ENCODE results near the gene FABP1.

The FABP1 gene

DNA sequence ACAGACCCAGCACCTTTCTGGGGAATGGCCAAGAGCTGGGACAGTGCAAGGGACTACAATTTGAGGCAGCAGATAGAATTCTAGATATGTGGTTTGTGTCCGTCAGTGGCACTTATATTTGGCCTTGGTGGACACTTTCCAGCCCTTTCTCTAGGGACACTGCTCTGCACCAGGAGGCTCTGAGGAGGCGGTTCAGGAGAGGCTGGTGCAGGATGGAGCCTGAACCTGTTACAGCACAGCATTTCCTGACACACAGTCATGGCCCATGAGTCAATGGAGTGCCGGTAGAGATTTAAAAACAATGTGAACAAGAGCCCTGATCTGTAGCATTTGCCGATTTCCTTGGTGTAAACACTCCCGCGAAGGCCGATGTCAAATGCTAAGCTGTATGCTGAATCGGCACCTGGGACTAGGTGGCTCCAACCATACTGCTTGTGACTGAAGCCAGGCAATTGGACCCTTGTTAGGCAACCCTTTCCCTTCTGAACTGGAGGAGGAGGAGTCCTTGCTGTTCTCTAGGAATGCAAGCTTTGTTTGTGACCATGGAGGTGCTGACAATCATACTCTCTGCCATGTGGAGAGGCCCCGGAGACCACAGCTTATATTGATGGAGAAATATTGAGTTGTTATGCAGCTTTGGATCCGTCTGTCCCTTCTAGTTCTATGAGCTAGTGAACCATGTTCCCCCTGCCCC is 11.9 kb downstream of the FABP1 start:
- DNase-seq (ENCODE audit: low read depth in 2 of 2): no peak

GRCh38 chr2:88114889-88115288 is 13.0 kb downstream of the FABP1 start:
- DNase-seq (ENCODE audit: low read depth in 2 of 2): no peak

DNA sequence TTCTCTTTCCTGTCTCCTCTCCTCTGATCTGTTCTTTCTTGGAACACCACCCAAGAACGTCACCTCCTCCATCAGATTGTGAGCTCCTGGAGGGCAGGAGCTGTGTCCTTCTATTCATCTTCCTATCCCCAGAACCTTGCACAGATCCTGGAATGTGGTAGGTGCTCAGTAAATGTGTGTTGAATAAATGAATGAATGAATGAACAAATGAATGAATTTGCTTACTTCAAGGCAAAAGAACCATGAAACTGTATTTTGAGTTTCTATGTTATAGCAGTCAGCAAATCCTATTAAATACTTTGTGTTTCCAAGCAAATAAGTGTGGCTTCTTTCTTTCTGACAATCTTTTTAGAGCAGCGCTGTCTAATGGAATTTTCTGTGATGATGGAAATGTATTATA is 14.8 kb downstream of the FABP1 start:
- DNase-seq (ENCODE audit: low read depth in 2 of 2): no peak

GRCh38 chr2:88110830-88111229 is 17.0 kb downstream of the FABP1 start:
- no peak for DNase-seq (ENCODE audit: low read depth in 2 of 2)

DNA sequence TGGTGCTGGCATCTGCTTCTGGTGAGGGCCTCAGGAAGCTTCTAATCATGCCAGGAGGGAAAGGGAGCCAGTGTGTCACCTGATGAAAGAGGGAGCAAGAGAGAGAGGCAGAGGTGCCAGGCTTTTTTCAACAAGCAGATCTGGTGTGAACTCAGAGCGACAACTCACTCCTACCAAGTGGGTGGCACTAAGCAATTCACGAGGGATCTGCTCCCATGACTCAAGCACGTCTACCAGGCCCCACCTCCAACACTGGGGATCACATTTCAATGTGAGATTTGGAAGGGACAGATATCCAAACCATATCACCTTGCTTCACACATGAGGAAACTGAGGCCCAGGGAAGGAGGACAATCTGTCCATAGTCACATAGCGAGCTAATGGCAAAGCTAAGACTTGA is 19.1 kb downstream of the FABP1 start:
- no peak for DNase-seq (ENCODE audit: low read depth in 2 of 2)

GRCh38 chr2:88100489-88100858 is 27.4 kb downstream of the FABP1 start:
- DNase-seq (ENCODE audit: low read depth in 2 of 2): no peak

GRCh38 chr2:88099798-88100488 is 27.9 kb downstream of the FABP1 start:
- no peak for DNase-seq (ENCODE audit: low read depth in 2 of 2)

DNA sequence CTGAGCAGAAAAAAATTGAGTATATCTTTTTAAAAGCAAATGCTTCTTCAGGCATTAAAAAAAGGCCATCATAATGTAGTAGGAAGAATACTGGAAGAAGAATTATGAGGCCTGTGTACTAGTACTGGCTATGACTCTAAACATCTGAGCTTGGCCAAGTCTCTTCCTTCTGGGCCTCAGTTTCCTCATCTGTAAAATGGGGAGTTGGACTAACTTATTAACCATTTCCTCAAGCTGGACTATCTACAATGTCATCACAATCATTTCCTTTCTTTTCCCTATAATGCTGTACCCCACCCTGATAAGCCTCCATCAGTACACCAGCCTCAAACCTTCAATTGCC is 29.3 kb downstream of the FABP1 start:
- DNase-seq (ENCODE audit: low read depth in 2 of 2): no peak

DNA sequence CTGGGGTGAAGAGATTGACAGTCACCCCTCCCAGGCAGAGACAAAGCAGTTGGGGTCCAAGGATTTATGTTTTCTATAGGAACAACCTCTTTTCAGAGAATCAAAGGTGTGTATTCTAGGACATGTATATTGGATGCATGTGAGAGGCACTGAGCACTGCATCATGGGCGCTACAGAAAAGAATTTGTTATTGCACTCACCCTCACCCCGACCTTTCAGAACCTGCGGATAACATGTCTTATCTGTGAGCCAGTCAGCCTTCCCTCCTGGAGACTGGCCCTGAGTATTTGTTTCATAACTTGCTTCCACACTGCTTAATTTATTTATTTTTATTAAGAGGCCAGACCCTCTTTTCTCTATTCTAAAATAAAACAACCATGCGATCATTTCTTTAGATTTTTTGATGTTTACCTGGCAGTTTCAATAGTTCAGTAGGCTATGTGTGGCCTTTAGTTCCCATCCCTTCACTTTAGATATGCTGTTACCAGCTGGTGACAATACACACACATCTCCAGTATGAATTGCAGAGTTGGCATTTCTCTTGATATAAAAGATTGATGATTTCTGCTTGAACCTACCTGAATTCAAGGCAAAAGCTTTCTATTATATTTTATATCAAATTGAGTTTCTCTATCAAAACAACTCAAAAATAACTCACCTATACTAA is 29.8 kb downstream of the FABP1 start:
- no peak for DNase-seq (ENCODE audit: low read depth in 2 of 2)

- DNase-seq (ENCODE audit: low read depth in 2 of 2): no peak
Measured at GRCh38 chr2:88097192-88097591, 30.7 kb downstream of the FABP1 start.

GRCh38 chr2:88096708-88097107 is 31.2 kb downstream of the FABP1 start:
- no peak for DNase-seq (ENCODE audit: low read depth in 2 of 2)

DNA sequence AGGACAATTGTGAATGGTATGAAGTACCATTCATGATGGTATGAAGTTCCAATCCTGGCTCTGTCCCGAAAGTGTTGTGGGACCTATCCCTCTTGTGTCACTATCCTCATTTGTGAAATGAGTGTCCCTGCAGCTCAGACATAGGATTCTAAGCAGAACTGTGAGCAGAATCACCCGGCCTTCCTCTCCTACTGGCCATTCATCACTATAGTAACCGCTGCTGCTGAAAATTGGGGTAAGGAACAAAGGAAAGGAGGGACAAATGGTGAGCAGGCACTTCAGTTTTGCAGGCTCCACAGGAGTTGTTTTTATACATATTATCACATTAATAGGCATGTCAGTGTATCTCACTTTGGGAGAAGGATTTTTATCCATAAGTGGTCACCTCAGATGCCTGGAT is 32.8 kb downstream of the FABP1 start:
- no peak for DNase-seq (ENCODE audit: low read depth in 2 of 2)

DNA sequence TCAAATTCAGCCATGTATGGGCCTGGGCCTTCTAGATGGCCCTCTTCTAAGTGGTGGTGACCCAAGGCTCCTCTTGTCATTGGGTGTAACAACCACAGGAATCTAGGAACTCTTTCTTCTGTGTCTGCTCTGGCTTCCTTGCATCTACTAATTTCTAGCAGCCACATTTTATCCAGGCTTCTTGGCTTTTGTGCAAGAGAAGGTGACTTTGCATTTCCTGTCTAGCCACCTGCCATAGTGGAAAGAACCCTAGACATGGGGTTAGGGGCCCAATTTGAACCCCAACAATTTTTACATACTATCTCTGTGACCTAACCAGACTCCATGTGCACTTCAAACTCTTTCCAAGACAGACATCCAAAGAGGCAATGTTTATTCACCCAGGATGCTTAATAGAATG is 35.1 kb downstream of the FABP1 start:
- DNase-seq (ENCODE audit: low read depth in 2 of 2): no peak

GRCh38 chr2:88091943-88092342 is 35.9 kb downstream of the FABP1 start:
- no peak for DNase-seq (ENCODE audit: low read depth in 2 of 2)

DNA sequence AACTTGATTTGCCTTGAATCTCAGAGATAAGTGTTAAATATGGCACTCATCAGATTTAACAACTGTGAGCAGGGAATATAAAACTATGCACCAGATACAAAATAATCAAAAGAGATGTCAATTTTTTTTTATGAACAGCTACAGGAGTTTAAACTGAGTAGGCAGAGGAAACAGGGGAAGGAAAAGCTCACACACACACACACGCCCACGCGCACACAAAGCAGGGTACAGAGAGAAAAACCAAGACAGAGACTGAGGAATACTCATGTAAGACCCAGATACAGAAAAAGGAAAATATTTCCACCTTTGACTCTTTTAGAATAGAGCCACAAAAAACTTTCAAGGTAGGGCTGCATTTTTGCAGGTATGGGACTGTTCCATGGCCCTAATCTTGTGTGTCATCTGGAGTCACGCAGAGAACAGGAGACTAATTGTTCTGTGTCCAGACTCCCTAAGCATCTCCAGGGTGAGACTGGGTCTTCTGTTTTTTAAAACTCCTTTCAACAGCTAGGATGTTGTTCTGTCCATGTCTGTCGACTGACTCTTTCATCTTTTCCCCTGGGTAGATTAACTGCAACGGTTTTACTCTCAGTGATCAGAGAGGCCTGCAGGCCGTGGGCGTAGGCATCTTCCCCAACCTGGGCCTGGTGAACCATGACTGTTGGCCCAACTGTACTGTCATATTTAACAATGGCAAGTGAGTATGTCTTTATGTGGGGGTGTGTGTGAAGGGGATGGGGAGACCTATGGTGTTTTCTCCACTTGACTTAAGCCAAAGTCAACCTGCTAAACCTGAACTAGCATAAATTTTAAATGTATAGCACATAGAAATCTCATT is 37.2 kb downstream of the FABP1 start:
- DNase-seq (ENCODE audit: low read depth in 2 of 2): peak; percentile 17 to 27

DNA sequence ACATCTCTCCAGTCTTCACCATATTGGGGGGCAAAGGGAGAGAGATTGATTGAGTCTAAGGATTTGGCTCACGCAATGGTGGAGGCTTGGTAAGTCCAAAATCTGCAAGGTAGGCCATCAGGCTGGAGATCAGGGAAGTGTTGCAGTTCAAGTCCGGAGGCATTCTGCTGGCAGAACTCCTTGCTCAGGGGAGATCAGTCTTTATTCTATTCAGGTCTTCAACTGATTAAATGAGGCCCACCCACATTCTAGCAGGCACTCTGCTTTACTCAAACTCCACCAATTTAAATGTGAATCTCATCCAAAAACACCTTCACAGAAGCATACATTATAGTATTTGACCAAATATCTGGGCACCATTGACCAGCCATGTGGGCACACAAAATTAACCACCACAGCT is 38.9 kb downstream of the FABP1 start:
- DNase-seq (ENCODE audit: low read depth in 2 of 2): no peak

DNA sequence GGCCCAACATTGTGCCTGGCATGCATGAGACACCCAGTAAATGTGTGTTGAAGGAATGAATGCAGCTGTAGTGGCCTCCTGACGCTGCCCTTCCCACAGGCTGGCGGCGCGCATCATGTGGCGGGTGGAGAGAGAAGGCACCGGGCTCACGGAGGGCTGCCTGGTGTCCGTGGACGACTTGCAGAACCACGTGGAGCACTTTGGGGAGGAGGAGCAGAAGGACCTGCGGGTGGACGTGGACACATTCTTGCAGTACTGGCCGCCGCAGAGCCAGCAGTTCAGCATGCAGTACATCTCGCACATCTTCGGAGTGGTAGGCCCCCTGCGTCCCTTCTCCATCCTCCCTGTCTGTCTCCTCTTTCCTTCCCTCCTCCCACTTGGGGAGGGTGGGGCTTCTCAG is 40.1 kb downstream of the FABP1 start:
- DNase-seq (ENCODE audit: low read depth in 2 of 2): no peak

DNA sequence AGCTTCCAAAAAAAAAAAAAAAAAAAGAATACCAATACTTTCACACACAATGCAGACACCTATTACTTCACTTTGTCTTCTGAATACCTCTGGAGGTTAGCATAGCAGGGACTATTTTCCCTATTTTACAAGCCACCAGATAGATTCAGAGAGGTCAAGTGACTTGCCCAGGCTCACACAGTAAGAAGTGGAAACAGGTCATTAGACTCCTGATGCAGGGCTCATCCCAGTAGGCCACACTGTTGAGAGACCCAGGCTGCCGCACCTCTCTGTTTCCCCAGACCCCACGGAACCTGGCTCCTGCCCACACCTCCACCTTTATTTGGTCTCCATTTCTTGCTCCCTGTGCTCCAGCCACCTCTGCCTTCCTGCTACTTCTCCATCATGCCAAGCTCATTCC is 40.8 kb downstream of the FABP1 start:
- DNase-seq (ENCODE audit: low read depth in 2 of 2): no peak

- no peak for DNase-seq (ENCODE audit: low read depth in 2 of 2)
Measured at GRCh38 chr2:88086401-88086800, 41.5 kb downstream of the FABP1 start.

DNA sequence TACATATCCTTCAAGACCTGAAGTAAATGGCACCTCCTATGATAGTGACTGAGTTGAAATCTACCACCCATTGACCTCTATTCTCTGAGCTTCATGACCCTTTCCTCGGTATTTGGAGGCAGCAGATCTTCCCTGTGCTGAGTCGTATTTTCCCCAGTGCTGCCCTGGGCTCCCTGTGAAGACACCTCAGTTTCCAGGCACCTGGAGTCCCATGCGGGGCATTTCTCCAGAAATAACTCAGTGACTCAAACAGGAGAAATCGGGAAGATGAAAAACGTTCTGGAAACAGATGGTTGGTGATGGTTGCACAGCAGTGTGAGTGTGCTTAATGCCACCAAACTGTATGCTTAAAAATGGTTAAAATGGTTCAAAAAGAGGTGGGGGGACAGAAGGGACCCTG is 42.3 kb downstream of the FABP1 start:
- no peak for DNase-seq (ENCODE audit: low read depth in 2 of 2)

DNA sequence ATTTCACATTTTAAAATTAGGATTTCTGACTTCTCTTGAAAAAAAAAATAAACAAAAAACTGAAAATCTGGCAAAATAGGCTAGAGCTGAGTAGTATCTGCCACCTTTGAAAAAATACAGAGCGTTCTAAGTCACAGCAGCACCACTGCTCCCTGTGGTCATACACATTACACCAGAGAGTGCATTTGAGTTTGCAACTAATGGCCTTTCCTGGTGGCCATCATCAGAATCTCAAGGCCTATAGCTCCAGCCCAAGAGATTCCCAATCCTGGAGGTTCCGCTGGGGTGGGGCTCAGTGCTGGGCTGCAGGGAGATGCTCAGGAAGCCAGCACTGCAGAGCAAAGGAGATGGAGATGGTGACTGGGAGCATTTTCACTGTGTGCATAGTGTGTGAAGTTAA is 42.8 kb downstream of the FABP1 start:
- no peak for DNase-seq (ENCODE audit: low read depth in 2 of 2)

GRCh38 chr2:88082781-88083180 is 45.1 kb downstream of the FABP1 start:
- DNase-seq (ENCODE audit: low read depth in 2 of 2): no peak
